Gastroesophageal sphincter (tissue), 4 donors: ENCODE data around the gene TBL1XR1. TPM values are rescaled to one million over a fixed set of nuclear protein-coding genes. Genes with fewer than 3 reads are reported as not detected.
A peak's percentile ranks its signal among the peaks of the same experiment; 100 is the strongest.

Source experiments
- ATAC-seq: fragments of 150-250 bp; one replicate; pipeline ENCODE4 v1.9.1; 2016; ENCODE audit warnings: mild to moderate bottlenecking, moderate library complexity
- H3K27ac ChIP-seq, 4 donors: fragments of 200-600 bp; sonication (generic) in 3 of 4; 1 replicate in 3 of 4; 2 replicates in 1 of 4; pipeline ENCODE4 v1.5.1; 2016 to 2019
- H3K27me3 ChIP-seq: fragments of 200-600 bp; sonication (generic); one replicate; pipeline ENCODE4 v1.5.1; 2019
- H3K36me3 ChIP-seq, 2 donors: fragments of 200-600 bp; sonication (generic); one replicate each; pipeline ENCODE4 v1.5.1; 2019; ENCODE audit warnings: control low read depth in 1 of 2
- H3K4me1 ChIP-seq, 3 donors: fragments of 200-600 bp; sonication (generic); 1 replicate in 2 of 3; 2 replicates in 1 of 3; pipeline ENCODE4 v1.5.1; 2016 to 2019; ENCODE audit warnings: control low read depth in 2 of 3
- H3K4me3 ChIP-seq, 2 donors: fragments of 200-600 bp; sonication (generic); one replicate each; pipeline ENCODE4 v1.5.1; 2019; ENCODE audit warnings: mild to moderate bottlenecking in 1 of 2, moderate library complexity in 1 of 2
- H3K9me3 ChIP-seq, 3 donors: fragments of 200-600 bp; sonication (generic); one replicate each; pipeline ENCODE4 v1.5.1; 2017 to 2019; ENCODE audit warnings: control low read depth in 2 of 3
- CTCF ChIP-seq, 4 experiments: fragments of 200-600 bp in 2 of 4; fragments of 450-650 bp in 2 of 4; sonication (generic) in 1 of 4; IDR thresholded peaks; one replicate each; pipeline ENCODE4 v1.5.1; 2017 to 2019; ENCODE audit warnings: antibody characterized with exemption in 4 of 4, mild to moderate bottlenecking in 2 of 4, moderate library complexity in 2 of 4
- EP300 ChIP-seq: sonication (generic); formaldehyde crosslinking; IDR thresholded peaks from one replicate; pipeline ENCODE4 v1.6.1; 2017; ENCODE audit warnings: antibody characterized with exemption, mild to moderate bottlenecking
- POLR2A ChIP-seq, 2 donors: fragments of 450-650 bp; IDR thresholded peaks; one replicate each; pipeline ENCODE4 v1.6.1; 2017; ENCODE audit warnings: antibody characterized with exemption in 2 of 2, mild to moderate bottlenecking in 2 of 2, moderate library complexity in 1 of 2
- POLR2AphosphoS5 ChIP-seq: sonication (generic); formaldehyde crosslinking; IDR thresholded peaks from one replicate; pipeline ENCODE4 v1.6.1; 2017; ENCODE audit warnings: antibody characterized with exemption
- WGBS, 2 donors: methylation state at CpG; one replicate each; pipeline ENCODE4 v1.1.5; 2018; ENCODE audit warnings: low coverage in 1 of 2; 5-methylcytosine and 5-hydroxymethylcytosine counted together
- total RNA-seq, 4 donors: library from RNA; depleted of rRNA; stranded (reverse); fragments of >200 nt; gene quantifications; one replicate each; pipeline ENCODE4 v1.1.0, GENCODE V29; 2016

TBL1XR1 gene
- total RNA-seq, 4 donors from 2014 or later, result 91.1 to 126 (median 97.4) TPM

DNA sequence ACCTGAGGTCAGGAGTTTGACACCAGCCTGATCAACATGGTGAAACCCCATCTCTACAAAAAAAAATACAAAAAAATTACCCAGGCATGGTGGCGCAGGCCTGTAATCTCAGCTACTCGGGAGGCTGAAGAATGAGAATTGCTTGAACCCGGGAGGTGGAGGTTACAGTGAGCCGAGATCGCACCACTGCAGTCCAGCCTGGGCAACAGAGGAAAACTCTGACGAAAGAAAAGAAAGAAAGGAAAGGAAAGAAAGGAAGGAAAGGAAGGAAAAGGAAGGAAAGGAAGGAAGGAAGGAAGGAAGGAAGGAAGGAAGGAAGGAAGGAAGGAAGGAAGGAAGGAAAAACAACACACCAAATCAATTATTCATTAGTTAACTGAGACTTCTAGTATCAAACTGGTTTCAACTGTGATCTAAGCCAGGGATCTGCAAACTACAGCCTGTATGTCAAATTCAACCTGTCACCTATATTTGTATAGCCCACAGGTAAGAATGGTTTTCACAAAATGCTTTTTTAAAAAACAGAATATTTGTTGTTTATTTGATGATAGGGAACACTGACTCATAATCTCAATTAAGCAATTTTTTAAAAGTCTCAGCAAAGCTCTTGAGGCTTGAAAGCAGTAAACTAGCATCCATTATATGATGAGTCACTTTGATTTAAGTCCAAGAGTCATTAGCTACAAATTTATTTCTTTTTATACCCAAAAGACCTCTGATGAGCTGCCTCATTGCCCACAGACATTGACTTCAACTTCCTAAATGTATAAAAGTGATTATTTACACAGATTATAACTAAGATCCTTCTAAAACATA, 127.6 kb downstream of the TBL1XR1 start:
- no peak for ATAC-seq
- 91 to 97% methylated on average over 5 of the region's 6 CpGs for WGBS, 2 donors
- no peak overlapping the region for H3K27ac ChIP-seq

DNA sequence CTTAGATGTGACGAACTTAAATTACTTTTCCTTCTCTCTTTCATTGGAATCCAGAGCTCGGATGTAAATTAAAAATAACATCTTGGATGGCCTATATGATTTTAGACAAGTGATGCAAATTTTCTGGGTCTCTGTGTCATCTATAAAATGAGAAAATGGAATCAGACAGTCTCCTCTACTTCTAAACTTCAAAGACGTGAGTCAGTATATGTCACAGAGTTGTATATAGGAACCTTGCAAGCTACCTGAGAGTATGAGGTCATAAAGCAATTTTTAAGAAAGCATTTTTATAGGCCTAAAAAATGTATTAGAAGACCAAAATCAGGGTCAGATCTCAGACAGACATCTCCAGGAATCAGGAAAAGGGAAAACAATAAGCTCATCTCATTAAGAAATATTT, 128.3 kb downstream of the TBL1XR1 start:
- ATAC-seq, result no peak
- Histone ChIP-seq H3K4me3 (no peak overlapping the region), H3K27ac (no peak overlapping the region), H3K4me1 (peaks cover 0 to 43% (median 8%) of the 10 kb centered on the region in 3 donors), H3K36me3 (no peaks in the 10 kb centered on the region), H3K27me3 (no peaks in the 10 kb centered on the region), H3K9me3 (no peaks in the 10 kb centered on the region)
- WGBS, 2 donors, result 85 to 95% methylated on average over 2 to 3 of the region's 3 CpGs
- TF ChIP-seq POLR2A (IDR thresholded peaks at IDR 0.05) (no peak), CTCF (IDR thresholded peaks at IDR 0.05) (no peak), EP300 (no peak), POLR2AphosphoS5 (no peak)

More for the DNA sequence above, 127.6 kb downstream of the TBL1XR1 start:
- TF ChIP-seq POLR2AphosphoS5 (peak; percentile 6), EP300 (no peak)
- Histone ChIP-seq H3K9me3 (no peaks in the 10 kb centered on the region), H3K27me3 (no peaks in the 10 kb centered on the region), H3K4me3 (no peak overlapping the region), H3K36me3 (no peaks in the 10 kb centered on the region), H3K4me1 (peaks cover 0 to 45% (median 8%) of the 10 kb centered on the region in 3 donors)

GRCh38 chr3:177066068-177066467, 131.2 kb downstream of the TBL1XR1 start:
- ATAC-seq, result no peak
- H3K27ac ChIP-seq, result no peak overlapping the region
- no peaks in the 10 kb centered on the region for H3K36me3 ChIP-seq
- no peak overlapping the region for H3K4me3 ChIP-seq
- H3K27me3 ChIP-seq, result no peaks in the 10 kb centered on the region
- H3K4me1 ChIP-seq, result peaks cover 0 to 62% (median 13%) of the 10 kb centered on the region in 3 donors
- WGBS, 2 donors, result 95 to 96% methylated on average over 2 of the region's 2 CpGs
- H3K9me3 ChIP-seq, result no peaks in the 10 kb centered on the region
- TF ChIP-seq POLR2A (IDR thresholded peaks at IDR 0.05) (no peak), POLR2AphosphoS5 (no peak), EP300 (no peak), CTCF (IDR thresholded peaks at IDR 0.05) (no peak)

DNA sequence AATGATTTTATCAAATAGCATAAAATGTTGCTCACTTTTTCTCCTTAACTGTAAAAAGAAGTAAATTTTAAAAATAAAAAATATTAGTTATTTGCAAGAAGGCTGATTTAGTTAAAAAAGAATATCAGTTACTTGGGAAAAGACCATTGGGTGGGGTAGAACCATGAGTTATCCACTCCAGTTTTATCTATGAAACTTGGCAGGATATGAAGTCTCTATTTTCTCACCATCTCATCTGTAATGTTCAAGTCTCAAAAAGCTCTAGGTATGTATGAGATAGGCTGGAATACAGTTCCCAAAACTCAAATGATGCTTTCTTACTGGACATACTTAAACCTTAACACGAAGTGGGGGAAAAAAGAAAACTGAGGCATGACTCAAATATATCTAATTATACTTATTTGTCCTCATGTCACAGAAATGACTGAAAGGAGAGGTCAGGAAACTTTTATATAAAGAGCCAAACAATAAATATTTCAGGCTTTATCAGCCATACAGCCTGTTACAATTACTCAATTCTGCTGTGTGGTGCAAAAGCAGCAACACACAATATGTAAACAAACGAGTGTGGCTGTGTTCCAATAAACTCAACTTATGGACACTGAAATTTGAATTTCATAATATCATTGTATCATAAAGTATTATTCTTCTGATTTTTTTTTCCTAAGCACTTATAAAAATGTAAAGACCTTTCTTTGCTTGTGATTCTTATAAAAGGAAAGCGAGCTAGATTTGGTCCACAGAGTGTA, 131.8 kb downstream of the TBL1XR1 start:
- Histone ChIP-seq H3K4me3 (no peak overlapping the region), H3K27ac (no peak overlapping the region), H3K27me3 (no peaks in the 10 kb centered on the region), H3K9me3 (no peaks in the 10 kb centered on the region), H3K4me1 (peaks cover 0 to 62% (median 13%) of the 10 kb centered on the region in 3 donors), H3K36me3 (no peaks in the 10 kb centered on the region)
- ATAC-seq, result no peak
- TF ChIP-seq POLR2AphosphoS5 (no peak), POLR2A (IDR thresholded peaks at IDR 0.05) (no peak), EP300 (no peak), CTCF (IDR thresholded peaks at IDR 0.05) (no peak)
- WGBS, 2 donors, result 78 to 92% methylated on average over 3 of the region's 3 CpGs

GRCh38 chr3:177062052-177062732, 135.1 kb downstream of the TBL1XR1 start:
- Histone ChIP-seq H3K9me3 (no peaks in the 10 kb centered on the region), H3K27me3 (no peaks in the 10 kb centered on the region), H3K4me3 (no peak overlapping the region), H3K27ac (no peak overlapping the region), H3K36me3 (no peaks in the 10 kb centered on the region), H3K4me1 (peaks cover 0 to 40% (median 8%) of the 10 kb centered on the region in 3 donors)
- no peak for ATAC-seq
- no peak for TF ChIP-seq POLR2AphosphoS5
- no peak for TF ChIP-seq EP300
- TF ChIP-seq CTCF (IDR thresholded peaks at IDR 0.05), result no peak
- no peak for TF ChIP-seq POLR2A (IDR thresholded peaks at IDR 0.05)
- 81 to 90% methylated on average over 2 of the region's 2 CpGs for WGBS, 2 donors
